Activated T-helper 2 cell treated with anti-CD3 and anti-CD28 coated beads, Interferon-gamma antibody, Interleukin-2, Interleukin-4, amounts not matched to agents 10 μg/mL and 5 μg/mL and 100 μg/mL, durations not matched to agents 14 hours and 24 hours and 36 hours (primary cell): ENCODE results near the gene TNNT1. TPM values are rescaled to one million over a fixed set of nuclear protein-coding genes. Genes with fewer than 3 reads are reported as not detected.
"Not testable (repeated sequence)": the region's sequence is repeated elsewhere in the genome, so short reads cannot be mapped to it uniquely, and the experiment has no call there.

Experiments used
- DNase-seq: peaks from one replicate; pipeline ENCODE4 v3.0.0; 2021; ENCODE audit warnings: low spot score
- H3K27ac Mint-ChIP-seq: one replicate; pipeline ENCODE4 v1.8.0; 2021; ENCODE audit warnings: mixed read lengths
- H3K27me3 Mint-ChIP-seq: one replicate; pipeline ENCODE4 v1.8.0; 2021; ENCODE audit warnings: low read depth, mixed read lengths
- H3K36me3 Mint-ChIP-seq: one replicate; pipeline ENCODE4 v1.8.0; 2021; ENCODE audit warnings: low read depth, mixed read lengths
- H3K4me1 Mint-ChIP-seq: one replicate; pipeline ENCODE4 v1.8.0; 2021; ENCODE audit warnings: low read depth, mixed read lengths
- H3K4me3 Mint-ChIP-seq: one replicate; pipeline ENCODE4 v1.8.0; 2021; ENCODE audit warnings: low read depth, mild to moderate bottlenecking, moderate library complexity, mixed read lengths
- H3K9me3 Mint-ChIP-seq: one replicate; pipeline ENCODE4 v1.8.0; 2021; ENCODE audit warnings: mixed read lengths
- intact Hi-C: fragments of 100-400 bp; cut with micrococcal nuclease; formaldehyde crosslinking; loops from one replicate; pipeline ENCODE4 v1.15.1; 2023
- total RNA-seq: library from RNA; stranded (reverse); gene quantifications from 2 replicates; pipeline ENCODE4 v1.2.3, GENCODE V29; 2022

The TNNT1 gene
- total RNA-seq, 1 donor from 2014 or later: 0.27 TPM

DNA sequence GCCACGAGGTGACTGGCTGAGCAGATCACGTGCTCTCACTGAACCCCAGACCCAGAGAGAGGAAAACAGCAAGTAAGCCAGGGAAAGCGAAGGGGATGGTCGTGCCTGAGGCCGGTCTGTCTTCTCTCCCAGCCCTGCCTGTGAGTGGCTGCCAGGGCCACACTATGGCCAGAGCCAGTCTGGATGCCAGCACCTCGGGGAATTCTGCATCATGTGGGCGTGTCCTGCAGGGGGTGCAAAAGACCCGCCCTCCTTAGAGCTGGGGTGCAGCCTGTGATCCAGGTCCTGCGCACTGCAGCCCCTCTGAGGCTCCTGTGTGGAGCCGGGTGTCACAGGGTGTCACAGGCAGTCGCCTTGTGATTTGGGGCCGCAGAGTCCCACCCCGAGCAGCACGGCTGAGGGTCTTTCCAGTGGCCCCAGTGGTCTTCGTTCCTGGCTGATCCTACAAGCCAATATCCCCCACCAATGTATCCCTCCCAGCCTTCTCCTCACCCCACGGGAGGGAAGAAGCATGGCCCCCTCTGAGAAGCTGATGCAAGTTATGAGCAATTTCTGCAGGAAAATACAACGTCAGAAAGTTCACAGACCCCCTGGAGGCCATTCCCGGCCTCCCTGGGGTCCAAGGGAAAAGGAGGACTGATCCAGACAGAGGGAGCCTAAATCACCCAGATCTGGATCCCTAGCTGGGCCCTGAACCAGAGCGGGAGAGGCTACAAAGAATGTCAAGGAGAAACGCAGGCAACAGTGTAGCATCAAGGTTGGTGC is 39.3 kb downstream of the TNNT1 start:
- no peak overlapping the region for H3K4me3 Mint-ChIP-seq
- no peaks in the 10 kb centered on the region for H3K9me3 Mint-ChIP-seq
- intact Hi-C loops: loop anchor here (10.0 kb wide), 1 partner anchor 515 kb away; the partner anchor contains the start of gene ZNF784
- no peaks in the 10 kb centered on the region for H3K4me1 Mint-ChIP-seq
- no peaks in the 10 kb centered on the region for H3K27me3 Mint-ChIP-seq
- H3K27ac Mint-ChIP-seq: no peak overlapping the region
- no peak for DNase-seq
- peaks cover 45% of the 10 kb centered on the region for H3K36me3 Mint-ChIP-seq

DNA sequence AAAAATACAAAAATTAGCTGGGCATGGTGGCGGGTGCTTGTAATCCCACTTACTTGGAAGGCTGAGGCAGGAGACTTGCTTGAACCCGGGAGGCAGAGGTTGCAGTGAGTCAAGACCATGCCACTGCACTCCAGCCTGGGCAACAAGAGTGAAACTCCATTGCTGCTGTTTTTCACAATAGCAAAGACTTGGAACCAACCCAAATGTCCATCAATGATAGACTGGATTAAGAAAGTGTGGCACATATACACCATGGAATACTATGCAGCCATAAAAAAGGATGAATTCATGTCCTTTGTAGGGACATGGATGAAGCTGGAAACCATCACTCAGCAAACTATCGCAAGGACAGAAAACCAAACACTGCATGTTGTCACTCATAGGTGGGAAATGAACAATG is 41.8 kb downstream of the TNNT1 start:
- H3K4me1 Mint-ChIP-seq, H3K27me3 Mint-ChIP-seq, DNase-seq, intact Hi-C loops, H3K4me3 Mint-ChIP-seq, H3K27ac Mint-ChIP-seq, H3K9me3 Mint-ChIP-seq: not testable (repeated sequence)
- H3K36me3 Mint-ChIP-seq: peaks cover 59% of the 10 kb centered on the region

DNA sequence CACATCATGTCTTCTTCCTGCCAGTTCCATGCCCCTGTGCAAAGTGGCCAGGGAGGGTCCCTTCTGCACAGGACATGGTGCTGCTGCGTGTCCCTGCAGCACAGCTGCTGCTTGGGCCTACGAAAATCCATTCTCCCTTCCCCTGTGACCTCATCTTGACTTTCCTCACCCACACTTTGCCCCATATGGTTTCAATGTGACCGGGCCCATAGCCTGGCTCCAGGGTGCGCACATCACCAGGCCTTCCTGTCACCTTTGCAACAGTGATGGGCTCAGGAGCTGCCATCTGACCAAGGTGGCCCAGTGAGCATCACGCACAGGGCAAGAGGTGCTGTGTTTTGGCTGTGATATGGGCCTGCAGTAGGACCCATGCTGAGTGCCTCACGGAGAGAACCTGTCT is 42.4 kb downstream of the TNNT1 start:
- H3K27ac Mint-ChIP-seq: no peak overlapping the region
- H3K36me3 Mint-ChIP-seq: peaks cover 66% of the 10 kb centered on the region
- no peaks in the 10 kb centered on the region for H3K27me3 Mint-ChIP-seq
- no peaks in the 10 kb centered on the region for H3K9me3 Mint-ChIP-seq
- H3K4me1 Mint-ChIP-seq: no peaks in the 10 kb centered on the region
- no peak for DNase-seq
- no peak overlapping the region for H3K4me3 Mint-ChIP-seq
- intact Hi-C loops: no loop called here

DNA sequence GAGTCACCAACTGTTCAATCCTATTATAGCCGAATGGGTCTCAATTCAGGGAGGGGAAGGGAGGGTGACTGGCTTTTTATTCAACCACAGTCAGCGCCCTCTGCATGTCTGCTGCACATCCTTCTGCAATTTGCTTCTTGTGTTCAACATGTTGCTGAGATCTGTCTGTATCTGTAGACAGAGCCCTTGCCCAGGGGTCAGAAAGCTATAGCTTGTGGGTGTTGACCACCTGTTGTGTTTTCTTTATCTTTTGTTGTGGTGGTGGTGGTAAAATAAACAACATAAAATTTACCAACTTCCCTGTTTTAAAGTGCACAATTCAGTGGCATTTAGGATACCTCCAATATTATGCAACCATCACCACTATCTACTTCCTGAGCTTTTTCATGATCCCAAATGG is 43.8 kb downstream of the TNNT1 start:
- peaks cover 65% of the 10 kb centered on the region for H3K36me3 Mint-ChIP-seq
- intact Hi-C loops: no loop called here

DNA sequence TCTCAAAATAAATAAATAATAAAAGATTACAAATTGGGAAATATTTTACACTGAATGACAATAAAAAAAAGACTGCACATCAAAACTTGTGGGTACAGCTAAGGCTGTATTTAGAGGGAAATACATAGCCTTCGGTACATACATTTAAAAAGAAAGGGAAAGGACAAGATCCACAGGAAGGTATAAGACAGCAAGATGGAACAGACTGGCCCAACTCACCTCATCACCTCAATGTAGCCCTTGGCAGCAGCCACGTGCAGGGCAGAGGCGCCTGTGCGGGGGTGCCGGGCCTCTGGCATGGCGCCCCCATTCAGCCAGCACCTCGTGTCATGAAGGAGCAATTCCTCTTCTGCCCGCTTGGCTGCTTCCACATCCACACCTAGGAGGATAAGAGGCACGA is 45.8 kb downstream of the TNNT1 start:
- H3K27ac Mint-ChIP-seq: no peak overlapping the region
- no peak for DNase-seq
- H3K9me3 Mint-ChIP-seq: no peaks in the 10 kb centered on the region
- no peak overlapping the region for H3K4me3 Mint-ChIP-seq
- no peaks in the 10 kb centered on the region for H3K27me3 Mint-ChIP-seq
- no peaks in the 10 kb centered on the region for H3K4me1 Mint-ChIP-seq
- intact Hi-C loops: no loop called here
- H3K36me3 Mint-ChIP-seq: peaks cover 52% of the 10 kb centered on the region

More for the DNA sequence above, 43.8 kb downstream of the TNNT1 start:
- no peaks in the 10 kb centered on the region for H3K9me3 Mint-ChIP-seq
- no peaks in the 10 kb centered on the region for H3K27me3 Mint-ChIP-seq
- no peak overlapping the region for H3K27ac Mint-ChIP-seq
- no peaks in the 10 kb centered on the region for H3K4me1 Mint-ChIP-seq
- no peak for DNase-seq
- H3K4me3 Mint-ChIP-seq: no peak overlapping the region

DNA sequence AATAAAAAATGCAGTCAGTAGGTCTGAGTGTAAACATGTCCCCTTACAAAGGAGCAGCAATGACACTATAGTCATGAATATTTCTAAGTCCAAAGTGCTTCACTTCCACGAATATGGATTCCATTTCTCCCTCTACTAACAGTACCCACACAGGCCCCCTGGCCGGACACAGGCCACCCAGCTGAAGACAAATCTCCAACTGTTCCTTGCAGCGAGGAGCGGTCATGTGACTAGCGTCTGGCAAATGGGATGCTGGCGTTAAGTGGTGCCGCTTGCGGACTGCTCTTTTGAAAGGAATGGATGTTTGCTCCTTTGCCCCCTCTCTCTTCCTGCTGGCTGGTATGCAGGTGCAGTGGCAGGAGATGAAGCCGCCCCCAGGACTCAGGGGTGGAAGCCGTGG is 47.7 kb downstream of the TNNT1 start:
- H3K4me1 Mint-ChIP-seq: no peaks in the 10 kb centered on the region
- H3K27ac Mint-ChIP-seq: no peak overlapping the region
- DNase-seq: no peak
- peaks cover 41% of the 10 kb centered on the region for H3K36me3 Mint-ChIP-seq
- H3K4me3 Mint-ChIP-seq: no peak overlapping the region
- no peaks in the 10 kb centered on the region for H3K27me3 Mint-ChIP-seq
- intact Hi-C loops: no loop called here
- H3K9me3 Mint-ChIP-seq: no peaks in the 10 kb centered on the region

DNA sequence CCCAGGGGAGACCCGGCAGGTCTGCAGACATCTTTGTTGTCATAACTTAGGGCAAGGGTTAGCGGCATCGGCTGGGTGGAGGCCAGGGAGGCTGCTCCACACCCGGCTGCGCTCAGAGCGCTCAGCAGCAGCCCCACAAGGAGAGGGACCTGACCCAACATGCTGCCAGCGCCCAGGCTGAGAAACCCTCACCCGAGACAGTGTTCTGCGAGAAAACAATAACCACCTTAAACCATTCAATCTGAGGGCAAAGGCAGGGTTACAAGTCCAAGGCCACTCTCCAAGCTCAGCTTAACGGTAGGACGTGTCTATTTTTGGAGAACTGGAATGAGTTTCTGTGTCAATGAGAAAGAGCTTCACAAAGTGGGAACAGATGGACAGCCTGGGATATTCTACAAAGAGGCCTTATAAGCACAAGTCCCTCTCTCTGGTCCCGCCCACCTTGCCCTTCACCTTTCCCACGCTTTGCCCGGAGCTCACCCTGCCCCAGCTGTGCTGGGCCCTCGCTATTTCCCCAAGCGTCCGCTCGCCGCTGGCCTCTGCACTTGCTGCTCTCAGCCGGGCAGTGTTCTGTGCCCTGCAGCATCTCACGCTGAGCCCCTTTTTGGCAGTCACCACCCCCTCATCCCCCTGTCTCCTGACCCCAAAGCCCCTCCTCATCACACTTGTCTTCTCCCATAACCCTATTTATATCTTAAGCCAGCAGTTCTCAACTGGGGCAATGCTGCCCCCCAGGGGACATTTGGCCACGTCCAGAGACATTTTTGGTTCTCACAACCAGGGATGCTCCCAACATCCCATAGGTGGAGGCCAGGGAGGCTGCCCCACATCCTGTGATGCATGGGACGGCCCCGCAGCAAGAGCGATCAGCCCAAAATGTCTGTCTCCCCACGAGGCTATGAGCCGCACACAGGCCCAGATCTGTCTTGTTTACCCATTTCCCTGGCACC is 49.2 kb downstream of the TNNT1 start:
- no peak for DNase-seq
- peaks cover 30% of the 10 kb centered on the region for H3K36me3 Mint-ChIP-seq
- no peaks in the 10 kb centered on the region for H3K4me1 Mint-ChIP-seq
- H3K27me3 Mint-ChIP-seq: no peaks in the 10 kb centered on the region
- H3K27ac Mint-ChIP-seq: no peak overlapping the region
- H3K9me3 Mint-ChIP-seq: no peaks in the 10 kb centered on the region
- H3K4me3 Mint-ChIP-seq: no peak overlapping the region
- intact Hi-C loops: no loop called here

DNA sequence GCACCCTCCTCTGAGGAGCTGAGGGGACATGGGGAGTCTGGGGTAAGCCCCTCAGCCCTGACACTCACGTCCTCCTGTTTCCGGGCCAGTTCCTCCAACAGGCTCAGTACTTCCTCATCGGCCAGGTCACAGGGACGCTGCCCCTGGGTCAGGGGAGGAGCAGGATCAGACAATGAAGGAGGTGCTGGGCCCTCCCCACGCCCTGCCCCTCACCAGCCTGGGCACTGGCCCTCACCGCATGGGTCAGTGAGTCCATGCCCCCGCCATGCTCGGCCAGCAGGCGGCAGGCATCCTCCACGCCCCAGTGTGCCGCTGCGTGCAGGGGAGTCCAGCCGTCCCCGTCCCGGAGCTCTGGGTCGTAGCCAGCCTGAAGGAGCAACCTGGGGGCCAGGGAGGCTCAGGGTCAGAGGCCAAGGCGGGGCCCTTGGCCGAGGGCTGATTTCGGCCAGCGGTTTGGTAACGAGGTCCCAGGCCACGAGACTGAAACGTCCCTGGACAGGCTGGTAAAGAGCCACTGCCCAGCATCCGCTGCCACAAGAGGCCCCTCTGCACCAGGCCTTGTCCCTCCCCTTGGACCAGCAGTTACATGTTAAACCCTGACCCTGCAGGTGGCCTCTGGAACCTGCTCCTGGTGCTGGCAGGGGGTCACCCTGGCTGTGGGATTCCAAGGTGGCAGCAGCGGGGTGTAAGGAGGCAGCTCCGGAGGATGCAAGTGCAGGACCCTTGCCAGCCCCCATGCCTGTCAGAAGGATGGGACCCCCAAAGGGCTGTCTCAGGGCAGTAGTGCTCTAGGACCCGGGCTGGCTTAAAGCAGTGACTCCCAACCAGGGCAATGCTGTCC is 50.1 kb downstream of the TNNT1 start:
- no peak overlapping the region for H3K4me3 Mint-ChIP-seq
- H3K27me3 Mint-ChIP-seq: no peaks in the 10 kb centered on the region
- no peak overlapping the region for H3K27ac Mint-ChIP-seq
- peaks cover 32% of the 10 kb centered on the region for H3K36me3 Mint-ChIP-seq
- intact Hi-C loops: no loop called here
- H3K4me1 Mint-ChIP-seq: no peaks in the 10 kb centered on the region
- no peak for DNase-seq
- no peaks in the 10 kb centered on the region for H3K9me3 Mint-ChIP-seq

DNA sequence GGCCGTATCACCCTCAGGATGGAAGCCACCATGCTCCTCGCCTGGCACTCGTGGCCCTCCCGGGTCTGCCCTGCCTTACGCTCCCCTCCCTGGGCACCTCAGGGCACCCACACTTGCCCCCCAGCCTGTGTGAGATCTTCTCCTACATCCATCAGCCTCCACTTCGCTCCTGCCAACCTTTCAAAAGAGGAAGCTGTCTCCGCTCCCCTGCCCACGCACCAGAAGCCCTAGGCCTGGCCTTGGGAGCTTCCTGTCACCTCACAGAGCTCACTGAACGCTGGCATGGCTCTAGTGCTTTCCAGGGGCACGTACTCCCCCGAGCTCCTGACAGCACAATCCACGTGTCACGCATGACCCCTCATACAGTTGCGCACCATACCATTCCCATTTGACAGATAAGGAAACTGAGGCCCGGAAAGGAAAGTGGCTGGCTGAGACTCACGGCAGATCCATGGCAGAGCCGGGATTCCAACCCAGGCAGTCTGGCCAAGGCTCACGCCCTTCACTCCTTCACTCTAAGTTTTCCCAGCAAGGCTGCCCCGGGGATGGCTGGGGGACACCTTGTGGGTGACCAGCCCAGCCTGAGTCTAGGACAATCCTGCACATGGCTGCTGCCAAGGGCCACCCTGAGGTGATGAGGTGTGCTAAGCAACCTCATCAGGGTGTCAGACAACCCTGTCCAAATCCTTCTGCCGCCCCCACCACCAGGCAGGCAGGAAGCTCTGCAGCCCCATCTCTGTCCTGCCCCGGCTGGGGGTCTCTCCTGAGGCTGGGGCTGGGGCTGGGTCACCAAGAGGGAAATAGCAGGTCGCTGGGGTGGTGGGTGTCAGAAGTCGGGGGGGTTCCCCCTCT is 50.9 kb downstream of the TNNT1 start:
- peaks cover 26% of the 10 kb centered on the region for H3K36me3 Mint-ChIP-seq
- intact Hi-C loops: no loop called here
- H3K4me1 Mint-ChIP-seq: no peaks in the 10 kb centered on the region
- H3K27me3 Mint-ChIP-seq: no peaks in the 10 kb centered on the region
- no peak overlapping the region for H3K4me3 Mint-ChIP-seq
- no peak for DNase-seq
- H3K27ac Mint-ChIP-seq: no peak overlapping the region
- H3K9me3 Mint-ChIP-seq: no peaks in the 10 kb centered on the region

DNA sequence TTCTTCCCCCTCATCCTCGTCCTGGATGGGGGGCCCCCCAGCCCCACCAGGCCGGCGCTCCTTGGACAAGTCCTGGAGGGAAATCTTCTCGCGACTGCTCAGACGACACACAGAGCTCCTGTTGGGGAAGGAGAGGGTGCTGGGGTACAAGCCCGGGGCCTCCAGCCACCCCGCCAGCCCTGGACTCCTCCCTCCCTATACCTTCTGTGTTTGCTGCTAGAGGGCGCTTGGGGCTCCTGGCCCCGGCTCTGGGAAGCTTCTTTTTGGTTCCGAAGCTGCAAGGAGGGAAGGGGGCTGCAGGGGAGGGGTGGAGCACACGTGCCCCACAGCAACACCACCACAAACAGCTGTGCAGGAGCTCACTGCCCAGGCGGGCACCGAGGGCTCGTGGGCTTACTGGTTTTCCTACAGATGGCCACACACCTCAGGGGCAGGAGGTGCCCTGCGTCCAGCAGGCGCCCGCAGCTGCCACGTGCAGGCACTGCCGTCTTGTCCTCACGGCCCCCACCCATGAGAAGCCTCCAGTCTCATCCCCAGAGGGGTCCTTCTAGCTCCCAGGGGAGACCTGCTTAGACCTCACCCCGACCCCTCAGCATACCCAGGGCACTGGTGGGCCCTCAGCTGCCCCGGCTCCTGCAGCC is 52.8 kb downstream of the TNNT1 start:
- DNase-seq: no peak
- H3K27ac Mint-ChIP-seq: no peak overlapping the region
- H3K27me3 Mint-ChIP-seq: no peaks in the 10 kb centered on the region
- no peak overlapping the region for H3K4me3 Mint-ChIP-seq
- intact Hi-C loops: no loop called here
- H3K36me3 Mint-ChIP-seq: peaks cover 10% of the 10 kb centered on the region
- H3K4me1 Mint-ChIP-seq: no peaks in the 10 kb centered on the region
- no peaks in the 10 kb centered on the region for H3K9me3 Mint-ChIP-seq

DNA sequence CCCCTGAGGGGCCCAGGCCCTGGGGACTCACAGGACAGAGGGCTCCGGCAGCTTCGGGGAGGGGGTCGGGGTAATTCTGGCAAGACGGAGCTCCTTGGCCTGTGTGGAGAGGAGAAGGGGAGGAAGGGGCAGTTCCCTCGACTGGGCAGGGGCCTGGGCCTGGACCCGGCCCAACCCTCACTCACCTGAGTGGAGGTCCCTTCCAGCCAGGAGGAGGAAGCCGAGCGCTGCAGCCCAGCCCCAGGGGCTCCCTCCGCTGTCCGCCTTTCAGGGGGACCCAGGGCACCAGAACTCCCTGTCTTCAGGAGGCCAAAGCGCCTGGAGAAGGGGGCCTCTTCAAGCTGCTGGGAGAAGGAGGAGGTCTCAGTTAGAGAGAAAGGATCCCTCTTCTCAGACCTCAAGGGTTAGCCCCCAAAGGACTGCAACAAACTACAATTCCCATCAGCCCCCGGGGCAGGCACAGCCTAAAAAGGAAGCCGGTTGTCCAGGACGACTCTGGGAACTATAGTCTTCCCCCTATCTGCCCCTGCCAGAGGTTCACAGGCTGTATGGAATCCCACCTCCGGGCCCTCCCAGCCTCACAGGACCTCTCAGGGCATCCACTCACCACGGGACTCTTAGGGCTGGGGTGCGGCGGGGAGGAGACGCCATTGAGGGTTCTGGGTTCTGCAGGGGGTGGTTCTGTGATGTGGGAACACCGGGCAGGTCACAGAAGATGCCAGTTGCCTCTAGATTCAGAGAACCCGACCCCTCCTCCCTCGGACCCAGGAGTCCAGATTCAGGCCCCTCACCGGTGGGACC is 53.5 kb downstream of the TNNT1 start:
- Mint-ChIP-seq H3K27me3 (no peaks in the 10 kb centered on the region), H3K27ac (no peak overlapping the region), H3K9me3 (no peaks in the 10 kb centered on the region), H3K4me3 (no peak overlapping the region), H3K4me1 (no peaks in the 10 kb centered on the region), H3K36me3 (peaks cover 16% of the 10 kb centered on the region)
- intact Hi-C loops: no loop called here
- DNase-seq: no peak
